ENCODE data around the gene PDLIM5. TPM values are rescaled to one million over a fixed set of nuclear protein-coding genes. Genes with fewer than 3 reads are reported as not detected.

Gene PDLIM5
- total RNA-seq, 1 experiment from 2014 or later, result 158 TPM

GRCh38 chr4:94671113-94671512, 219.4 kb downstream of the PDLIM5 start:
- no peaks in the 10 kb centered on the region for H3K9me3 Mint-ChIP-seq (ENCODE audit: unreplicated experiment)
- H3K27ac Mint-ChIP-seq (ENCODE audit: low read depth, unreplicated experiment), result no peak overlapping the region
- H3K27me3 Mint-ChIP-seq (ENCODE audit: insufficient read depth, unreplicated experiment), result no peaks in the 10 kb centered on the region
- H3K4me1 Mint-ChIP-seq (ENCODE audit: insufficient read depth, unreplicated experiment), result no peaks in the 10 kb centered on the region
- POLR2A ChIA-PET, result interaction anchor here (0.7 kb wide), 1 partner anchor 19 kb away, joined by 3 read pairs; no protein-coding TSS in a partner anchor
- no peak for DNase-seq (ENCODE audit: unreplicated experiment)
- intact Hi-C loops (cut with micrococcal nuclease), result no loop called here
- TF ChIP-seq CTCF (IDR thresholded peaks at IDR 0.05; ENCODE audit: unreplicated experiment), result no peak
- CTCF ChIA-PET, result interaction anchor here (0.6 kb wide), 1 partner anchor 248 kb away, joined by 4 read pairs; no protein-coding TSS in a partner anchor
- BruUV-seq (replicated peaks), result no TSS peak
- H3K36me3 Mint-ChIP-seq (ENCODE audit: insufficient read depth, unreplicated experiment), result peaks cover 6% of the 10 kb centered on the region
- H3K4me3 Mint-ChIP-seq (ENCODE audit: unreplicated experiment), result no peak overlapping the region

- peaks cover 6% of the 10 kb centered on the region for H3K36me3 Mint-ChIP-seq (ENCODE audit: insufficient read depth, unreplicated experiment)
- no TSS peak for BruUV-seq (replicated peaks)
- peaks cover 7% of the 10 kb centered on the region for H3K4me1 Mint-ChIP-seq (ENCODE audit: insufficient read depth, unreplicated experiment)
- H3K27me3 Mint-ChIP-seq (ENCODE audit: insufficient read depth, unreplicated experiment), result no peaks in the 10 kb centered on the region
- POLR2A ChIA-PET, result interaction anchor here (0.8 kb wide), 1 partner anchor 12 kb away, joined by 3 read pairs; no protein-coding TSS in a partner anchor
- CTCF ChIA-PET, result interaction anchor here (0.8 to 1.0 kb wide), 2 partner anchors 53 to 421 kb away, joined by 3 to 4 read pairs; no protein-coding TSS in a partner anchor
- H3K27ac Mint-ChIP-seq (ENCODE audit: low read depth, unreplicated experiment), result no peak overlapping the region
- DNase-seq (ENCODE audit: unreplicated experiment), result no peak
- intact Hi-C loops (cut with micrococcal nuclease), result no loop called here
- no peak overlapping the region for H3K4me3 Mint-ChIP-seq (ENCODE audit: unreplicated experiment)
- H3K9me3 Mint-ChIP-seq (ENCODE audit: unreplicated experiment), result peaks cover 8% of the 10 kb centered on the region
- no peak for TF ChIP-seq CTCF (IDR thresholded peaks at IDR 0.05; ENCODE audit: unreplicated experiment)
Observed at GRCh38 chr4:94673961-94674360, 222.2 kb downstream of the PDLIM5 start.

- TF ChIP-seq CTCF (IDR thresholded peaks at IDR 0.05; ENCODE audit: unreplicated experiment), result no peak
- ChIA-PET POLR2A (no interaction called here), CTCF (interaction anchor here (0.6 to 0.9 kb wide), 3 partner anchors 15 to 28 kb away, joined by 3 to 10 read pairs (median 3); no protein-coding TSS in a partner anchor)
- intact Hi-C loops (cut with micrococcal nuclease), result no loop called here
- H3K36me3 Mint-ChIP-seq (ENCODE audit: insufficient read depth, unreplicated experiment), result no peaks in the 10 kb centered on the region
- DNase-seq (ENCODE audit: unreplicated experiment), result no peak
- BruUV-seq (replicated peaks), result no TSS peak
- no peak overlapping the region for H3K4me3 Mint-ChIP-seq (ENCODE audit: unreplicated experiment)
- peaks cover 7% of the 10 kb centered on the region for H3K4me1 Mint-ChIP-seq (ENCODE audit: insufficient read depth, unreplicated experiment)
- no peaks in the 10 kb centered on the region for H3K27me3 Mint-ChIP-seq (ENCODE audit: insufficient read depth, unreplicated experiment)
- no peak overlapping the region for H3K27ac Mint-ChIP-seq (ENCODE audit: low read depth, unreplicated experiment)
- H3K9me3 Mint-ChIP-seq (ENCODE audit: unreplicated experiment), result peaks cover 8% of the 10 kb centered on the region
Observed at GRCh38 chr4:94676970-94677369, 225.2 kb downstream of the PDLIM5 start.

- no peak overlapping the region for H3K4me3 Mint-ChIP-seq (ENCODE audit: unreplicated experiment)
- no peaks in the 10 kb centered on the region for H3K27me3 Mint-ChIP-seq (ENCODE audit: insufficient read depth, unreplicated experiment)
- BruUV-seq (replicated peaks), result no TSS peak
- no peak for DNase-seq (ENCODE audit: unreplicated experiment)
- no peaks in the 10 kb centered on the region for H3K36me3 Mint-ChIP-seq (ENCODE audit: insufficient read depth, unreplicated experiment)
- intact Hi-C loops (cut with micrococcal nuclease), result no loop called here
- H3K27ac Mint-ChIP-seq (ENCODE audit: low read depth, unreplicated experiment), result no peak overlapping the region
- ChIA-PET CTCF (no interaction called here), POLR2A (no interaction called here)
- H3K9me3 Mint-ChIP-seq (ENCODE audit: unreplicated experiment), result peaks cover 8% of the 10 kb centered on the region
- peaks cover 7% of the 10 kb centered on the region for H3K4me1 Mint-ChIP-seq (ENCODE audit: insufficient read depth, unreplicated experiment)
- TF ChIP-seq CTCF (IDR thresholded peaks at IDR 0.05; ENCODE audit: unreplicated experiment), result no peak
Observed at GRCh38 chr4:94678896-94679295, 227.2 kb downstream of the PDLIM5 start.

Data from MCF 10A (cell line).